ENCODE results near the gene GPR158.

GPR158 gene

GRCh38 chr10:25481467-25481866, 306.7 kb downstream of the GPR158 start:
- no peak for TF ChIP-seq CTCF (IDR thresholded peaks at IDR 0.05; ENCODE audit: insufficient read depth, missing control alignments)
- no peak for DNase-seq (ENCODE audit: insufficient read length, low spot score)
- FAIRE-seq: no peak

- DNase-seq (ENCODE audit: insufficient read length, low spot score) (no peak), FAIRE-seq (no peak)
- TF ChIP-seq CTCF (IDR thresholded peaks at IDR 0.05; ENCODE audit: insufficient read depth, missing control alignments): no peak
These were observed 309.2 kb downstream of the GPR158 start for GRCh38 chr10:25483999-25484398.

GRCh38 chr10:25487266-25487665, 312.5 kb downstream of the GPR158 start:
- DNase-seq (ENCODE audit: insufficient read length, low spot score) (no peak), FAIRE-seq (no peak)
- TF ChIP-seq CTCF (IDR thresholded peaks at IDR 0.05; ENCODE audit: insufficient read depth, missing control alignments): no peak

GRCh38 chr10:25492040-25492439, 317.2 kb downstream of the GPR158 start:
- no peak for DNase-seq (ENCODE audit: insufficient read length, low spot score)
- no peak for FAIRE-seq
- no peak for TF ChIP-seq CTCF (IDR thresholded peaks at IDR 0.05; ENCODE audit: insufficient read depth, missing control alignments)

GRCh38 chr10:25492680-25493079, 317.9 kb downstream of the GPR158 start:
- FAIRE-seq (no peak), DNase-seq (ENCODE audit: insufficient read length, low spot score) (no peak)
- no peak for TF ChIP-seq CTCF (IDR thresholded peaks at IDR 0.05; ENCODE audit: insufficient read depth, missing control alignments)

GRCh38 chr10:25493122-25493893, 318.5 kb downstream of the GPR158 start:
- DNase-seq (ENCODE audit: insufficient read length, low spot score) (no peak), FAIRE-seq (no peak)
- no peak for TF ChIP-seq CTCF (IDR thresholded peaks at IDR 0.05; ENCODE audit: insufficient read depth, missing control alignments)

GRCh38 chr10:25497246-25497645, 322.4 kb downstream of the GPR158 start:
- TF ChIP-seq CTCF (IDR thresholded peaks at IDR 0.05; ENCODE audit: insufficient read depth, missing control alignments): no peak
- FAIRE-seq: no peak
- no peak for DNase-seq (ENCODE audit: insufficient read length, low spot score)
